TTC549 (cell line): ENCODE data around the gene RCOR1.

ENCODE experiments used
- FAIRE-seq: peaks from 2 replicates; lab custom pipeline; 2012; peaks lifted over from hg19 to GRCh38; lab: Jason Lieb, UNC

RCOR1 gene

GRCh38 chr14:102726191-102726949 is 133.9 kb downstream of the RCOR1 start:
- no peak for FAIRE-seq

- no peak for FAIRE-seq
Observed at GRCh38 chr14:102727336-102728095, 135.1 kb downstream of the RCOR1 start.

GRCh38 chr14:102728501-102728900 is 136.1 kb downstream of the RCOR1 start:
- no peak for FAIRE-seq

- no peak for FAIRE-seq
Observed at GRCh38 chr14:102729268-102729667, 136.8 kb downstream of the RCOR1 start.

- FAIRE-seq, result no peak
Observed at GRCh38 chr14:102729825-102730224, 137.4 kb downstream of the RCOR1 start.

GRCh38 chr14:102731101-102731870 is 138.8 kb downstream of the RCOR1 start:
- no peak for FAIRE-seq

GRCh38 chr14:102731871-102732800 is 139.7 kb downstream of the RCOR1 start:
- FAIRE-seq, result no peak

GRCh38 chr14:102732924-102733323 is 140.5 kb downstream of the RCOR1 start:
- FAIRE-seq, result no peak

- FAIRE-seq, result no peak
Observed at GRCh38 chr14:102733326-102733725, 140.9 kb downstream of the RCOR1 start.

- no peak for FAIRE-seq
Observed at GRCh38 chr14:102734436-102734835, 142.0 kb downstream of the RCOR1 start.

GRCh38 chr14:102736956-102737355 is 144.5 kb downstream of the RCOR1 start:
- FAIRE-seq, result no peak

GRCh38 chr14:102737402-102738372 is 145.2 kb downstream of the RCOR1 start:
- FAIRE-seq, result no peak

GRCh38 chr14:102738373-102739189 is 146.1 kb downstream of the RCOR1 start:
- FAIRE-seq, result no peak

GRCh38 chr14:102739190-102739469 is 146.7 kb downstream of the RCOR1 start:
- FAIRE-seq, result no peak

- FAIRE-seq, result no peak
Observed at GRCh38 chr14:102746634-102747438, 154.4 kb downstream of the RCOR1 start.

GRCh38 chr14:102748806-102749205 is 156.4 kb downstream of the RCOR1 start:
- FAIRE-seq, result no peak

- no peak for FAIRE-seq
Observed at GRCh38 chr14:102749393-102750305, 157.2 kb downstream of the RCOR1 start.

- FAIRE-seq, result no peak
Observed at GRCh38 chr14:102750376-102750775, 157.9 kb downstream of the RCOR1 start.
